Natural killer cell (primary cell): ENCODE measurements around the gene MARK1. TPM values are rescaled to one million over a fixed set of nuclear protein-coding genes. Genes with fewer than 3 reads are reported as not detected.
"Not testable (repeated sequence)": the region's sequence is repeated elsewhere in the genome, so short reads cannot be mapped to it uniquely, and the experiment has no call there.

Source experiments
- ATAC-seq, 3 donors: fragments of 150-1000 bp in 2 of 3; fragments of 200-7000 bp in 1 of 3; cut with Tn5 transposase; 1 replicate in 1 of 3; 2 replicates in 2 of 3; pipeline ENCODE4 v1.10.0; 2021; ENCODE audit warnings: mild to moderate bottlenecking in 2 of 3, moderate library complexity in 2 of 3
- DNase-seq, 2 donors: peaks; one replicate each; pipeline versions ENCODE4 v3.0.0 to v3.0.0-alpha.2; 2013 to 2021; ENCODE audit warnings: mixed read lengths in 1 of 2
- H3K27ac ChIP-seq: one replicate; pipeline ENCODE4 v1.5.1; 2013; ENCODE audit warnings: mild to moderate bottlenecking, low read length
- H3K27me3 ChIP-seq: one replicate; pipeline ENCODE4 v1.6.1; 2013; ENCODE audit warnings: low read length; ENCODE audit not compliant: control insufficient read depth, insufficient read depth
- H3K36me3 ChIP-seq: one replicate; pipeline ENCODE4 v1.6.1; 2013; ENCODE audit warnings: low read length; ENCODE audit not compliant: control insufficient read depth, insufficient read depth
- H3K4me1 ChIP-seq: one replicate; pipeline ENCODE4 v1.6.1; 2013; ENCODE audit warnings: low read length; ENCODE audit not compliant: control insufficient read depth, insufficient read depth
- H3K4me3 ChIP-seq: one replicate; pipeline ENCODE4 v1.5.1; 2013; ENCODE audit warnings: low read length
- H3K9me3 ChIP-seq: one replicate; pipeline ENCODE4 v1.6.1; 2013; ENCODE audit warnings: low read length; ENCODE audit not compliant: control insufficient read depth, insufficient read depth
- H3K27ac Mint-ChIP-seq, 2 donors: one replicate each; pipeline ENCODE4 v1.8.0; 2022; ENCODE audit warnings: mild to moderate bottlenecking in 2 of 2, mixed read lengths in 2 of 2, moderate library complexity in 1 of 2
- H3K27me3 Mint-ChIP-seq, 2 donors: one replicate each; pipeline ENCODE4 v1.8.0; 2022; ENCODE audit warnings: low read depth in 2 of 2, mixed read lengths in 2 of 2
- H3K36me3 Mint-ChIP-seq: one replicate; pipeline ENCODE4 v1.8.0; 2022; ENCODE audit warnings: mixed read lengths
- H3K4me1 Mint-ChIP-seq, 2 donors: one replicate each; pipeline ENCODE4 v1.8.0; 2022; ENCODE audit warnings: mixed read lengths in 2 of 2
- H3K4me3 Mint-ChIP-seq: one replicate; pipeline ENCODE4 v1.8.0; 2022; ENCODE audit warnings: mild to moderate bottlenecking, moderate library complexity, mixed read lengths
- H3K9me3 Mint-ChIP-seq, 2 donors: one replicate each; pipeline ENCODE4 v1.8.0; 2022; ENCODE audit warnings: mixed read lengths in 2 of 2
- WGBS: methylation state at CpG from one replicate; pipeline ENCODE4 v1.1.7; 2013; ENCODE audit warnings: missing lambda C conversion rate; ENCODE audit not compliant: insufficient coverage; 5-methylcytosine and 5-hydroxymethylcytosine counted together
- intact Hi-C: fragments of 100-400 bp; cut with micrococcal nuclease; formaldehyde crosslinking; loops from one replicate; pipeline ENCODE4 v1.14.2; 2022
- total RNA-seq, 4 donors: library from RNA; stranded (reverse); fragments of 120-200 nt in 1 of 4; gene quantifications; one replicate each; pipeline versions ENCODE4 v1.2.3 to v1.2.4, GENCODE V29; 2013 to 2022
- TF ChIP-seq, protein P1 (sequence below): fragments of 200-600 bp; IDR thresholded peaks from one replicate; pipeline ENCODE4 v1.8.0; 2022; ENCODE audit warnings: antibody characterized with exemption

Gene MARK1
- total RNA-seq, 3 donors from 2014 or later (not counting 1 experiment from before 2014, with no cell fraction given): 0.13 TPM; not detected in 2

DNA sequence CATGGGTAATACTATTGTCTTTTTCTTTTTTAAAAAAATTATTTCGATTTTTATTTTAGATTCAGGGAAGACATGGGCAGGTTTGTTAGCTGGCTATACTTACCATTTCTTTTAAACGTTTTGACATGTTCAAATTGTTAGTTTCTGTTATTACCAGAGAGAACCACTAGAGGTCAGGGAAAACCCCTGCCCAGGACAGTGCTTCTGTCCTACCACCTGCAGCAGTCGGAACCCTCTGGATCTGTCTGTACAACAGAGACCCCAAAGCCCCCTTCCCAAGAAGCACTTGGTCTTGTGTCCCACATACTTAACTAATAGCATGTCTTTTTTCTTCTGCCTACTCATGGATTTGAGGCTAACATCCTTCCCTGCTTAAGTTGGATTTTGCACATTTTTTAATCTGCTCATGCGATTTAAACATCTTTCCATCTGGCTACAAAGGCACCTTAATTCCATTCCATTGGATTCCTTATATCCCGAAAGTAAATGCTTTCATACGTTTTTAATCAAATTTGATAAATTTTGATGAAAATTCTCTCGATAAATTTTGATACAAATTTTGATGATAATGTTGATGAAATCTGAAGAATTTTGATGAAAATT is 152.2 kb downstream of the MARK1 start:
- Mint-ChIP-seq H3K4me1 (peaks cover 0 to 3% of the 10 kb centered on the region in 2 donors), H3K4me3 (no peak overlapping the region), H3K36me3 (no peaks in the 10 kb centered on the region), H3K27ac (no peak overlapping the region), H3K27me3 (peaks cover 7 to 8% of the 10 kb centered on the region in 2 donors), H3K9me3 (no peaks in the 10 kb centered on the region)
- WGBS: 41% methylated on average over 6 of the region's 7 CpGs
- no peaks in the 10 kb centered on the region for H3K4me1 ChIP-seq
- DNase-seq (peak in 1 of 2 donors; percentile 56), ATAC-seq (peak; percentile 62 to 87 (median 79))
- no peaks in the 10 kb centered on the region for H3K9me3 ChIP-seq
- H3K27me3 ChIP-seq: no peaks in the 10 kb centered on the region
- no peaks in the 10 kb centered on the region for H3K36me3 ChIP-seq
- H3K4me3 ChIP-seq: no peak overlapping the region
- no peak overlapping the region for H3K27ac ChIP-seq
- TF ChIP-seq, protein P1, sequence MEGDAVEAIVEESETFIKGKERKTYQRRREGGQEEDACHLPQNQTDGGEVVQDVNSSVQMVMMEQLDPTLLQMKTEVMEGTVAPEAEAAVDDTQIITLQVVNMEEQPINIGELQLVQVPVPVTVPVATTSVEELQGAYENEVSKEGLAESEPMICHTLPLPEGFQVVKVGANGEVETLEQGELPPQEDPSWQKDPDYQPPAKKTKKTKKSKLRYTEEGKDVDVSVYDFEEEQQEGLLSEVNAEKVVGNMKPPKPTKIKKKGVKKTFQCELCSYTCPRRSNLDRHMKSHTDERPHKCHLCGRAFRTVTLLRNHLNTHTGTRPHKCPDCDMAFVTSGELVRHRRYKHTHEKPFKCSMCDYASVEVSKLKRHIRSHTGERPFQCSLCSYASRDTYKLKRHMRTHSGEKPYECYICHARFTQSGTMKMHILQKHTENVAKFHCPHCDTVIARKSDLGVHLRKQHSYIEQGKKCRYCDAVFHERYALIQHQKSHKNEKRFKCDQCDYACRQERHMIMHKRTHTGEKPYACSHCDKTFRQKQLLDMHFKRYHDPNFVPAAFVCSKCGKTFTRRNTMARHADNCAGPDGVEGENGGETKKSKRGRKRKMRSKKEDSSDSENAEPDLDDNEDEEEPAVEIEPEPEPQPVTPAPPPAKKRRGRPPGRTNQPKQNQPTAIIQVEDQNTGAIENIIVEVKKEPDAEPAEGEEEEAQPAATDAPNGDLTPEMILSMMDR: peak; percentile 68
- intact Hi-C loops: no loop called here

- Histone ChIP-seq H3K27ac (no peak overlapping the region), H3K4me3 (no peak overlapping the region), H3K4me1 (no peaks in the 10 kb centered on the region), H3K9me3 (no peaks in the 10 kb centered on the region), H3K36me3 (no peaks in the 10 kb centered on the region), H3K27me3 (no peaks in the 10 kb centered on the region)
- Mint-ChIP-seq H3K36me3 (no peaks in the 10 kb centered on the region), H3K27ac (no peak overlapping the region), H3K27me3 (peaks cover 2 to 7% of the 10 kb centered on the region in 2 donors), H3K4me3 (no peak overlapping the region), H3K4me1 (peaks cover 0 to 3% of the 10 kb centered on the region in 2 donors), H3K9me3 (no peaks in the 10 kb centered on the region)
- no peak for DNase-seq
- intact Hi-C loops: no loop called here
- ATAC-seq: no peak
- TF ChIP-seq, protein P1: no peak
- 63% methylated on average over 9 of the region's 10 CpGs for WGBS
Observed at GRCh38 chr1:220681220-220681880, 153.4 kb downstream of the MARK1 start.

GRCh38 chr1:220682901-220683576 is 155.1 kb downstream of the MARK1 start:
- Histone ChIP-seq H3K27ac (no peak overlapping the region), H3K9me3 (no peaks in the 10 kb centered on the region), H3K4me1 (no peaks in the 10 kb centered on the region), H3K36me3 (no peaks in the 10 kb centered on the region), H3K4me3 (no peak overlapping the region), H3K27me3 (no peaks in the 10 kb centered on the region)
- H3K4me1 Mint-ChIP-seq: peaks cover 0 to 3% of the 10 kb centered on the region in 2 donors
- peaks cover 0 to 2% of the 10 kb centered on the region in 2 donors for H3K27me3 Mint-ChIP-seq
- intact Hi-C loops: no loop called here
- no peaks in the 10 kb centered on the region for H3K36me3 Mint-ChIP-seq
- no peak overlapping the region for H3K4me3 Mint-ChIP-seq
- H3K27ac Mint-ChIP-seq: no peak overlapping the region
- H3K9me3 Mint-ChIP-seq: no peaks in the 10 kb centered on the region
- 91% methylated on average over 17 of the region's 17 CpGs for WGBS
- TF ChIP-seq, protein P1: no peak
- DNase-seq (no peak), ATAC-seq (no peak)

DNA sequence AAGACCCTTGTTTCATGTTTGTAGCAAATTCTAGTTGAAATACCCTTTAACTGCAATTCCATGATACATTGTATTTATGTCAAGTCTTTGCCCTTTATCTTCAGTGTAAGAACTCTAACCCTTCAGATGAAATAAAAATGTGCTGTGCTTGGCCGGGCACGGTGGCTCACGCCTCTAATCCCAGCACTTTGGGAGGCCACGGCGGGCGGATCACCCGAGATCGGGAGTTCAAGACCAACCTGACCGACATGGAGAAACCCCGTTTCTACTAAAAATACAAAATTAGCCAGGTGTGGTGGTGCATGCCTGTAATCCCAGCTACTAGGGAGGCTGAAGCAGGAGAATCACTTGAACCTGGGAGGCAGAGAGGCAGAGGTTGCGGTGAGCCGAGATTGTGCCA is 155.8 kb downstream of the MARK1 start:
- H3K27ac ChIP-seq, H3K27ac Mint-ChIP-seq, DNase-seq, H3K4me3 Mint-ChIP-seq, H3K4me3 ChIP-seq, H3K27me3 Mint-ChIP-seq, H3K36me3 Mint-ChIP-seq, H3K27me3 ChIP-seq, H3K4me1 ChIP-seq, intact Hi-C loops, H3K9me3 ChIP-seq, H3K9me3 Mint-ChIP-seq, ATAC-seq, H3K4me1 Mint-ChIP-seq, H3K36me3 ChIP-seq: not testable (repeated sequence)
- 98% methylated on average over 12 of the region's 12 CpGs for WGBS
